KMS-11 (cell line): ENCODE data around the gene CCL21.
"Not testable (repeated sequence)": the region's sequence is repeated elsewhere in the genome, so short reads cannot be mapped to it uniquely, and the experiment has no call there.

Experiments used
- H2AFZ ChIP-seq: fragments of 200-600 bp; sonication (generic); 2 replicates; pipeline ENCODE4 v1.6.1; 2016; ENCODE audit warnings: antibody characterized with exemption, mixed run types, low read depth
- H3K27ac ChIP-seq: fragments of 200-600 bp; sonication (generic); 2 replicates; pipeline ENCODE4 v1.6.1; 2016; ENCODE audit warnings: mild to moderate bottlenecking, mixed run types
- H3K27me3 ChIP-seq: fragments of 200-600 bp; sonication (generic); 2 replicates; pipeline ENCODE4 v1.6.1; 2017; ENCODE audit warnings: mild to moderate bottlenecking, low read depth, mixed run types, moderate library complexity; ENCODE audit not compliant: insufficient read depth
- H3K36me3 ChIP-seq: fragments of 200-600 bp; sonication (generic); 2 replicates; pipeline ENCODE4 v1.6.1; 2017; ENCODE audit warnings: mild to moderate bottlenecking, mixed run types; ENCODE audit not compliant: insufficient read depth
- H3K4me1 ChIP-seq: fragments of 200-600 bp; sonication (generic); 2 replicates; pipeline ENCODE4 v1.6.1; 2016; ENCODE audit warnings: mild to moderate bottlenecking, low read depth, mixed run types; ENCODE audit not compliant: poor library complexity, severe bottlenecking
- H3K4me2 ChIP-seq: fragments of 200-600 bp; sonication (generic); 2 replicates; pipeline ENCODE4 v1.7.0; 2016; ENCODE audit warnings: mild to moderate bottlenecking, mixed run types
- H3K4me3 ChIP-seq: fragments of 200-600 bp; sonication (generic); IDR thresholded peaks from 2 replicates; pipeline ENCODE4 v1.6.1; 2017; ENCODE audit warnings: low read depth, low read length, mixed read lengths; ENCODE audit not compliant: insufficient read depth
- H3K79me2 ChIP-seq: fragments of 200-600 bp; sonication (generic); 2 replicates; pipeline ENCODE4 v1.6.1; 2016; ENCODE audit warnings: low read depth, mixed run types; ENCODE audit not compliant: insufficient read depth
- H3K9ac ChIP-seq: fragments of 200-600 bp; sonication (generic); 2 replicates; pipeline ENCODE4 v1.6.1; 2016; ENCODE audit warnings: mild to moderate bottlenecking, mixed run types
- H4K20me1 ChIP-seq: fragments of 200-600 bp; sonication (generic); 2 replicates; pipeline ENCODE4 v1.6.1; 2016; ENCODE audit warnings: mild to moderate bottlenecking, mixed run types; ENCODE audit not compliant: insufficient read depth
- TF ChIP-seq, protein P1 (sequence below): fragments of 200-600 bp; sonication (generic); conservative IDR thresholded peaks from 2 replicates; pipeline ENCODE4 v1.6.1; 2017; ENCODE audit warnings: low read depth, mild to moderate bottlenecking, antibody characterized with exemption, low read length, moderate library complexity, mixed read lengths

The CCL21 gene

DNA sequence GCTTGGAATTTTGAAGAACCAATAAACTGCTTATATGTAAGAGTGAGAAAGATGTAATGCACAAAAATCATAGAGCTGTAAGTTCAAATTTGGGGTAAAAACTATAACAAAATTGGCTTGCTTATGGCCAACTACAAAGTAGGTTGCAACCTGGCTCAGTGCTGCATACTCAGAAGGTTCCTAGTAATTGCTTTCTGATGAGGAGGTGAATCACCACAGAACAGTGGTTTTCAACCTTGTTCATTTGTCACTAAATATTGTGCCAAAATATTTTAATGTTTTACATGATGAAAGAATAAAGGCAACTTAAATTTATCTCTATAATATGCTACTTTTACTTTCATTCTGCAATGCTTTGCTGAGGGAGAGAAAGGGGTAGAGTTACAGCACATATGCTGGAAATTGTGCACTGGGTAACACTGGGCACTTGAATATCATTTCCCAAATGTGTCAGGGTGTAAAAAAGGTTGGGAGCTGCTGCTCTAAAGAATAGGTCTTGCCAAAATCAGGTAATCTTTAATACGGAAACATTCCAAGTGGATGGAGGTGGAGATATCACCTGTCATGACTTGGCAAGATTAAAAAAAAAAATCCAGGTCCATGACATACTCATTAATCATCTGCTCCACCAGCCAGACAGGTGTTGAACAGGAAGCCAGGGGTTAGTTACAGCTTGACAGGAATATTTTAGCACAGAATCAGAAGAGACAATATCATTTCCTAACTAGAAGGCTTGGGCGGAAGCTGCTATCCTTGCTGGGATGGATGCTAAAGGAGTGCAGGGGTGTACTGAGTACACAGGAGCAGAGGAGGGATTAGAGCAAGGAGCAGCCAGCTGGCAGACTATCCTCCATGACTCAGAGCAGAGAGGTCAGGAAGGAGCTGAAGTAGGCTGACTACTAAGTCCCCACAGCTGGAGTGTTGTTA lies 34.6 kb upstream of the CCL21 start:
- no peak overlapping the region for H3K4me3 ChIP-seq

DNA sequence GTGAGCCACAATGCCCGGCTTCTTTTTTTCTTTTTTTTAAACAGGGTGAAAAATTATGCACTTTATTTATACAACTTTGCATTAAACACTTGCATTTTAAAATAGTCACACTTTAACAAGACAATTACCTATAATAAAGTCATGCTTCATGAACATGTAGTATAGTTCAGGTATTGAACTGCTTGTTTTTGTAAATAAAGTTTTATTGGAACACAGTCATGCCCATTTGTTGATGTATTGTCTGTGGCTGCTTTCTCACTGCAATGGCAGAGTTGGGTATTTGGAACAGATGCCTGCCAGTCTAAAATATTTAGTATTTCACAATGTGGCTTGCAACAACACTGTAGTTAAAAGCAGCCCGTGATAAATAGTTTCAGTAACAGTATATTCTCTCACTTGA lies 32.8 kb upstream of the CCL21 start:
- Histone ChIP-seq H3K79me2 (no peaks in the 10 kb centered on the region), H3K27ac (no peak overlapping the region), H3K36me3 (no peaks in the 10 kb centered on the region), H4K20me1 (no peaks in the 10 kb centered on the region), H3K4me3 (no peak overlapping the region), H3K4me2 (no peak overlapping the region), H3K9ac (no peak overlapping the region), H3K27me3 (no peaks in the 10 kb centered on the region), H2AFZ (no peak overlapping the region), H3K4me1 (no peaks in the 10 kb centered on the region)
- TF ChIP-seq, protein P1, sequence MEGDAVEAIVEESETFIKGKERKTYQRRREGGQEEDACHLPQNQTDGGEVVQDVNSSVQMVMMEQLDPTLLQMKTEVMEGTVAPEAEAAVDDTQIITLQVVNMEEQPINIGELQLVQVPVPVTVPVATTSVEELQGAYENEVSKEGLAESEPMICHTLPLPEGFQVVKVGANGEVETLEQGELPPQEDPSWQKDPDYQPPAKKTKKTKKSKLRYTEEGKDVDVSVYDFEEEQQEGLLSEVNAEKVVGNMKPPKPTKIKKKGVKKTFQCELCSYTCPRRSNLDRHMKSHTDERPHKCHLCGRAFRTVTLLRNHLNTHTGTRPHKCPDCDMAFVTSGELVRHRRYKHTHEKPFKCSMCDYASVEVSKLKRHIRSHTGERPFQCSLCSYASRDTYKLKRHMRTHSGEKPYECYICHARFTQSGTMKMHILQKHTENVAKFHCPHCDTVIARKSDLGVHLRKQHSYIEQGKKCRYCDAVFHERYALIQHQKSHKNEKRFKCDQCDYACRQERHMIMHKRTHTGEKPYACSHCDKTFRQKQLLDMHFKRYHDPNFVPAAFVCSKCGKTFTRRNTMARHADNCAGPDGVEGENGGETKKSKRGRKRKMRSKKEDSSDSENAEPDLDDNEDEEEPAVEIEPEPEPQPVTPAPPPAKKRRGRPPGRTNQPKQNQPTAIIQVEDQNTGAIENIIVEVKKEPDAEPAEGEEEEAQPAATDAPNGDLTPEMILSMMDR, result no peak

More for the DNA sequence above, 34.6 kb upstream of the CCL21 start:
- TF ChIP-seq, protein P1, result no peak
- H3K27me3 ChIP-seq, result no peaks in the 10 kb centered on the region
- H3K79me2 ChIP-seq, result no peaks in the 10 kb centered on the region
- H3K4me1 ChIP-seq, result no peaks in the 10 kb centered on the region
- H3K9ac ChIP-seq, result no peak overlapping the region
- no peaks in the 10 kb centered on the region for H4K20me1 ChIP-seq
- H3K27ac ChIP-seq, result no peak overlapping the region
- no peak overlapping the region for H2AFZ ChIP-seq
- H3K36me3 ChIP-seq, result no peaks in the 10 kb centered on the region
- no peak overlapping the region for H3K4me2 ChIP-seq

DNA sequence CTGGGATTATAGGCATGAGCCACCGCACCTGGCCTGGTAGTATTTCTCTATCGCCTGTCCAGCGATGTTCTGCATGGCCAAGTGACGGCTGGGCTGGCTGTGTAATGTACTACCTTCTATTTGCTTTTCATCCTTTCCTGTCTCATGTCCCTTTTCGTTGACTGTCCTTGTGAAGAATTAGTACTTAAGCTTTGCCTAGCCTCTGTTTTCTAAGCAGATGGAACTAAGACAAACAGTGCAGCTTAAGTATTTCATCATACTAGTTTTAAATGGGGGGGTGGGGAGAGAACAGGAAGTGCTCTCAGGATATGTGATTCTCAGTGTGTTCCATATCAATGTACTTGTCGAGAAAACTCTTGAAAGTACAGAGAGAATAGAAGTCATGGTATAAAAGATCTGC lies 31.7 kb upstream of the CCL21 start:
- no peak overlapping the region for H3K27ac ChIP-seq

DNA sequence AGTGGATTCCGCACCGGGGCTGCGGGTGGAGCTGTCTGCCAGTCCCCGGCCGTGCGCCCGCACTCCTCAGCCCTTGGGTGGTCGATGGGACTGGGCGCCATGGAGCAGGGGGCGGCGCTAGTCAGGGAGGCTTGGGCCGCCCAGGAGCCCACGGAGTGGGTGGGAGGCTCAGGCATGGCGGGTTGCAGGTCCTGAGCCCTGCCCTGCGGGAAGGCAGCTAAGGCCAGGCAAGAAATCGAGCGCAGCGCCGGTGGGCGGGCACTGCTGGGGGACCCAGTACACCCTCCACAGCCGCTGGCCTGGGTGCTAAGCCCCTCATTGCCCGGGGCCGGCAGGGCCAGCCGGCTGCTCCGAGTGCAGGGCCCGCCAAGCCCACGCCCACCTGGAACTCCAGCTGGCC lies 30.2 kb upstream of the CCL21 start:
- not testable (repeated sequence) for H3K79me2 ChIP-seq, H3K27ac ChIP-seq, H3K9ac ChIP-seq, H3K4me3 ChIP-seq, H3K4me1 ChIP-seq, H2AFZ ChIP-seq, H4K20me1 ChIP-seq, H3K36me3 ChIP-seq, H3K27me3 ChIP-seq, H3K4me2 ChIP-seq

More for the DNA sequence above, 31.7 kb upstream of the CCL21 start:
- Histone ChIP-seq H3K4me2 (no peak overlapping the region), H3K9ac (no peak overlapping the region), H3K36me3 (no peaks in the 10 kb centered on the region), H3K4me1 (no peaks in the 10 kb centered on the region), H4K20me1 (no peaks in the 10 kb centered on the region), H2AFZ (no peak overlapping the region), H3K27me3 (no peaks in the 10 kb centered on the region), H3K4me3 (no peak overlapping the region), H3K79me2 (no peaks in the 10 kb centered on the region)
- TF ChIP-seq, protein P1, result no peak

DNA sequence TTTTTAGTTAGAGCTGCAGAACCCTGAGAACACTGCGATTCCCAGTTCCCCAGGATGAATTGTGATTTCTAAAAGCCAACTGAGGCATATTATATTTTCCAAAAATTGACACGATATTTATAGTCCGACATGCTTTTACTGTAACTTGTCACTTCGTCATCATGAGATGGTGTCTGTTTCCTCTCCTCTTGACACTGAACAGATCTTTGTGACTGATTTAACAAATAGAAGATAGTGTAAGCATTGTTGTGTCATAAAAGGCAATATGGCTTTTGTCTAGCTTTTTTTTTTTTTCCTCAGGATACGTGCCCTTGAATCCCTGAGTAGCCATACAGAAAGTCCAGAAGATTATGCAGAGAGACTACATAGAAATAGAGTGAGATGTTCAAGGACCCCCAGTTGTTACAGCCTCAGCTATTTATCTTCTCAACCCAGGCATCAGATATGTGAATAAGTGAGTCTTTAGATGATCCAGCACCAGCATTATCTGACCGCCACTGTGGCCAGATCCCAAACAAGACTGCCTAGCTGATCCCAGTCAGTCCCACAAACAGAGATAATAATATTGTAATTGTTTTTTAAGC lies 27.8 kb upstream of the CCL21 start:
- Histone ChIP-seq H3K27ac (no peak overlapping the region), H4K20me1 (no peaks in the 10 kb centered on the region), H3K36me3 (no peaks in the 10 kb centered on the region), H3K79me2 (no peaks in the 10 kb centered on the region), H3K4me3 (no peak overlapping the region), H3K27me3 (no peaks in the 10 kb centered on the region), H2AFZ (no peak overlapping the region), H3K4me2 (no peak overlapping the region), H3K9ac (no peak overlapping the region), H3K4me1 (no peaks in the 10 kb centered on the region)
- TF ChIP-seq, protein P1, result no peak
